ENCODE results near the gene ACSF3.
"Not testable (repeated sequence)": the region's sequence is repeated elsewhere in the genome, so short reads cannot be mapped to it uniquely, and the experiment has no call there.

The ACSF3 gene

GRCh38 chr16:89161763-89162713 lies 68.4 kb downstream of the ACSF3 start:
- DNase-seq (ENCODE audit: low read depth) = no peak

DNA sequence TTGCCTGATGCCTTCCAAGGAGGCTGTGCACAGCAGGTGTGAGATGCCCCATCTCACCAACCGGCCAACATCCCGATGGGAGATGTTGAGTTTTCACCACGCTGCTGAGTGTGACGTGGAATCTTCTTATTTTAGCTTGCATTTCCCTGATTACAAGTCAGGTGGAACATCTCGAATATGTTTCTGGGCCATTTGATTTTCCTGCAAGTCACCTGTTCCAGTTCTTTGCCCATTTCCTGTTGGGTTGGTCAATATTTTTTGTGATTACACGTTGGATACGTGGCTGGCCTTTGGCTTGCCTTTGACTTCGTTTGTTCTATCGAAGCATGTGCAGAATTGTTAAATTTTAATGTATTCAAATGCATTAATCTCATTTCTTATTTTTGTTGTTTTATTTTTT lies 69.6 kb downstream of the ACSF3 start:
- DNase-seq (ENCODE audit: low read depth) = no peak

DNA sequence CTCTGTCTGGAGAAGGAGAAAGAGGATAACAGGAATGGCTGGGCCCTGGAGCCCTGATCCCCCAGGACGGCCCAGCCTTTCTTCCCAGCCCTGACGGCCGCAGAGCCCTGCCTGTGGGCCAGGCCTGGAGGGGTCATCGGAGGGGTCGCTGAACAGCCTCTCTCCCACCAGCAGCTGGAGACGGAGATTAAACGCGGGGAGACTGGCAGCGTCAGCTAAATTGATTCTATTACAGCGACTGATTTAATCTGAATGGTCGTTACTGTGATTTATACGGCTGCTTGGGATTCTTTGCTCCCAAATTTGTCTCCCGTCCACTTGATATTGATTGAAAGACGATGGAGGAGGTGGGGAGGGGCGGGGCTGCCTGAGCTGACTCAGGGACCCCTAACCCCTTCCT lies 70.8 kb downstream of the ACSF3 start:
- DNase-seq (ENCODE audit: low read depth) = no peak

- no peak for DNase-seq (ENCODE audit: low read depth)
Observed at GRCh38 chr16:89164847-89165680, 71.4 kb downstream of the ACSF3 start.

DNA sequence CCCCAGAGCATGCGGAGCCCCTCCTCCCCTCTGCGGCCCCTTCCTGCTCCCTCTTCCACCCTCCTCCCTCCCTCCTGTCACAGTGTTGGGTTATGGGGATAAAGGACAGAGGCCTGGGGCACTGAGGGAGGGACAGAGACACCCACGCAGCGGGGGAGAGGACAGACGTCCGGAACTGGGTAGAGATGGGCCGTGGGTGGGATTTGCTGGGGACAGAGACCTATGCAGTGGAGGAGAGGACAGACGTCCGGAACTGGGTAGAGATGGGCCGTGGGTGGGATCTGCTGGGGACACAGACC lies 72.0 kb downstream of the ACSF3 start:
- DNase-seq (ENCODE audit: low read depth) = not testable (repeated sequence)

- DNase-seq (ENCODE audit: low read depth) = no peak
Observed at GRCh38 chr16:89166696-89167424, 73.2 kb downstream of the ACSF3 start.

GRCh38 chr16:89167425-89167941 lies 73.8 kb downstream of the ACSF3 start:
- peak; percentile 72 for DNase-seq (ENCODE audit: low read depth)

- no peak for DNase-seq (ENCODE audit: low read depth)
Observed at GRCh38 chr16:89168381-89169189, 74.9 kb downstream of the ACSF3 start.

DNA sequence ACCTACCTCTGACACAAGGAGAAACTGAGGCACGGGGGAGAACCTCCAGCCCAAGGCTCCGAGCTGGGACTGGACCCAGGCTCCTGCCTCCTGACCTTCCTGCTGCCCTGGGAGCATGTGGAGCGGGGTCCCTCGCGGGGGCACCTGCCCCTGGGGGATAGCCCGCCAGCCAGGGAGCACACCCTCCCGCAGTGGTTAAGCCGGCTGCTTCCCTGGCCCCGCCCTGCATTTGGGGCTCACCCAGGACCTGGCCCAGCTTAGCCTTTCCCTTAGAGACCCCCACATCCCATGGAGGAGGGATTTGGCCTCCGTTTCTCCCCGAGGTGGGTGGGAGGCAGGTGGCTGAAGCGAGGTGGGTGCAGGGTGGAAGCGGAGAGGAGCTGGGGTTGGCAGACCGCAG lies 76.1 kb downstream of the ACSF3 start:
- DNase-seq (ENCODE audit: low read depth) = no peak

DNA sequence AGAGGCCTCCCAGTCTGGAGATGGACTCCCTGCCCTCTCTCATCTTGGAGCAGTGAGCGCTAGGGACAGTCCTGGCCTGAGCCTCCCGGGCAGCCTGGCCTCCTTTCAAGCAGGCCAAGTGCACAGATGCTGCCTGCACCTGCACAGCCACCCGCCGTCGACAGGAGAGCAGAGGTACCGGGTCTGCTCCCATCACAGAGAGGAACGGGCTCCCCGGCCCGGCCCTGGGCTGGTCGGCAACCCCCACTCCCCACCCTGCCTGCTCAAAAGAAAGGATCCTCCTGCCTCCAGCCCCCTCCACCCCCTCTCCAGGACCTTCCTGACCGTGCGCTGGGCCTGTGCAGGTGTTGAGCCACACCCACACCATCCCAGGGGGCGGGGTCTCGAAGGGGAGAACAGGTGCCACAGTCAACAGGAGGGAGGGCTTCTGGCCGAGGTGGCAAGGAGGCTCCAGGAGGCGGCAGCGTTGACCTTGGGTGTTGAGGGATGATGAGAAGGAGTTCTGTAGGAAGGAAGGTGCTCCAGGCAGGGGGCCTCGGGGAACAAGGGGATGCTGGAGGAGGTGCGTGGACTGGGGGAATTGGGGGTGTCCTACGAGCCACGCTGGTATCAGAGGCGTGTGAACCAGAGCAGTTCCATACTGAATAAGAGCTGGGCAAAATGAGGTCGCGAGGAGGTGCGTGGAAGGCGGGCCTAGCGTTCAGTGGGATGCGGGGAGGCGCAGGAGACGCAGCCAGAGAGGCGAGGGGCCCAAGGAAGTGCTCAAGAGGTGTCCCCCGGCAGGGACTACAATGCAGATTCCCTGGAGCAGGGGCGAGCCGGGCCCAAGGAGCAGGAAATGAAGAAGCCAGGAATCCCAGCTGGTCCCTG lies 76.9 kb downstream of the ACSF3 start:
- no peak for DNase-seq (ENCODE audit: low read depth)

DNA sequence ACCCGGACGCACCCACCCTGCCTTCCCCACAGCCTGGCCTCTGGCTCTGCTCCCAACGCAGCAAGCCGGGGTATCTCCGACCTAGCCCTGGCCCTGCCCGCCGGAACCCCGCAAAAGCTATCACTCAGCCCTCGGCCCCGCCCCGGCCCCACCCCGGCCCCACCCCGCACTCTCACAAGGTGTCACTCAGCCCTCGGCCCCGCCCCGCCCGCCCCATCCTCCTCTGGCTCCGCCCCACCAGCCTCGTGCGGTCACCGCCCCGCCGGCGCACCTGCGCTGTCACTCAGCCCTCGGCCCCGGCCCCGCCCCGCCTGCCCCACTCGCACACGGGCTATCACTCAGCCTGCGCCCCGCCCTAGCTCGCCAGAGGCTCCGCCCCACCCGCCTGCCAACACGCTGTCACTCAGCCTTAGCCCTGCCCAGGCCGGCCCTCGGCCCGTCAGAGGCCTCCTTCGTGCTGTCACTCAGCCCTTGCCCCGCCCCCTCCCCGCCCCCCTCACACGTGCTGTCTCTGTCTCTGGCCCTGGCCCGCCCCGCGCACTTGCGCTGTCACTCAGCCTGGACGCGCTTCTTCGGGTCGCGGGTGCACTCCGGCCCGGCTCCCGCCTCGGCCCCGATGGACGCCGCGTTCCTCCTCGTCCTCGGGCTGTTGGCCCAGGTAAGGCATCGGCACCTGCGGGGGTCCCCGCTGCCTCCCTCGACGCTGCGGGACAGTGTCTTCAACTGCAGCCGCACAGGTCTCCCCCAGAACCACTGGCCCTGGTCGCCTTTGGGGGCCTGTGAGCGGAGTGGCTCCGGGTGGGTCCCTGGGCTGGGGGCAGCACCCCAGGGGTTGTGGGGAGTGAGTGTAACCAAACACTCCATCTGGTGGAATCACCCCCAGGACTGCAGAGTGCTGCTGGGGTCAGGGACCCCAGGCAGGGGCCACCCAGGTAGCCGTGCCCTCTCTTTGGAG lies 77.8 kb downstream of the ACSF3 start, which contains the start of gene CDH15:
CDH15 (plus strand) TSS at position 533 of the 955 bp plus-strand sequence; CDS start at position 617, 84 bp downstream.
- DNase-seq (ENCODE audit: low read depth) = peak; percentile 72

DNA sequence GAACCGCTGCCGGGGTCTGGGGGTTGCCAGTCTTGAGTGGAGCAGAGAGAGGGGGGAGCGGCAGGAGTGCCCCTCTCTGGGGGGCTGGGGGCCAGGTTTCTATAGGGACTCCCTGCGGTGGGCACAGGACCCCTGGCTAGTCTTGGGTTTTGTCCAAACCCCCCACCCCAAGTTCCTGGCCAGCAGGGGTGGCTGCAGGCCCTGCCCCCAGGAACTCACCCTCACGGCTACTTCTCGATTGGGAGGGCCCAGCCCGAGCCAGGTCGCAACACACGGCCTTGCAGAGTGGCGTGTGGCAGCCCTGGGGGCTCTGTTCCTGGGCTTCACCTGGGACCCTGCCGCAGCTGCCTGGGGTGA lies 78.5 kb downstream of the ACSF3 start:
- DNase-seq (ENCODE audit: low read depth) = no peak

DNA sequence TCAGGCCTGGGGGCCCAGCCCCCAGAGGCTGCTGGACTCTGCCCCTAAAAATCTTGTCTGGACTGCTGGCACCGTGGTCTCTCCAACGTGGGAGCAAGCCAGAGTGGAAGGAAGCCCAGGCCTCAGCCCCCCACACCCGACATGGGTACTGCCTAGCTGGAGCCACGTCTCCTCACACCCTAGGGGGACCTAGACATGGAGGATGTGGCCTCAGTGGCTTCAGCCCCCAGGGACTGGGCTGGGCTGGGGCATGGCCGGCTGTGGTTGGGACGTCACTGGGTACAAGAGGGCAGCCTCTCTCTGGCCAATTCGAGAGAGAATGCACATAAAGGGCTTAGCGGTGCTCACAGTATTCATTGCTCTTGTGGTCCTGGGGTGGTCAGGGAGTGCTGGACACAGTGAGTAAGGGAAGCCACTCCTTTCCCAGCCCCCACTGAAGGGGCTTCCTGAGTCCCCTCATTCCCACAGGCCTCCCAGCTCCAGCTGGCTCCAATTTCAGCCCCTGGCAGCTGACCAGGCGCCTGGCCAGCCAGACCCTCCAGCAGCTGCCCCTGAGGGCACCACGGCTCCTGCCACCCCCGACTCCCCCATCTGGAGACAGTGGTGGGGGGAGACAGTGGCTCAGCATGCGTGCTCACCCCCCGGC lies 79.0 kb downstream of the ACSF3 start:
- DNase-seq (ENCODE audit: low read depth) = no peak

DNA sequence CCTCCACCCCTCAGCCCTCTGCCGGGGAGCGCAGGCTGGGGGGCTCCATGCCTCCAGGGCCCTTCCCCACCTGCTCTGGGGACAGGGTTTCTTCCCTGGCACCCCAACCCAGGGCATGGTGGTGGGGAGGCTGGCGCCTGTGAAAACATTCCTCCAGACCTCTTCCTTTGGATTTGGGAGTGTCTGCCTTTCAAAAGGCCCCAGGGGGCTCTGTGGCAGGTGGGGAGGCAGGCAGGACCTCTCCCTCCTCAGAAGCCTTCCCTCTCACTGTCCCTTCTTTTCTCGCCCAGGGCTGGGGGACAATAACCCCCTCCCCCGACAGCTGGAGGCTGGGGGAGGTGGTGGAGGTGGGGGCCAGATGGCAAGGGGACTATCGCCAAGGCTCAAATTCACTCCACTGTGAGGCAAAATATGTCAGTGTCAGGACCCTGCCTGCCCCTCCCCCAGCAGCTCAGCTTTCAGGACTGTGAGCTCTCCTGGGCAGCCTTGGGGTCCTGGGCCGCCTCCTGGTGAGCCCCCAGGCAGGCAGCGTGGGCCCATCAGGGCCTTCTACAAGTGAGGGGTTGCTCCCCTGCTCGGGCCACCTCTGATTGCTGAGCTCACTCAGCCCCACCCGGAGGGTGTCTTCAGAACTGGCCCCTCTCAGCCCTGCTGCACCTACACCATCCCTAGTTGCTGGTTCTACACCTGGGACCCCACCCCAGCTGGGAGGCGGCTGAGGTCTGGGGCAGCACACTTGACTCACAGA lies 79.7 kb downstream of the ACSF3 start:
- DNase-seq (ENCODE audit: low read depth) = no peak

GRCh38 chr16:89174055-89174827 lies 80.6 kb downstream of the ACSF3 start:
- DNase-seq (ENCODE audit: low read depth) = no peak

GRCh38 chr16:89174877-89175276 lies 81.2 kb downstream of the ACSF3 start:
- DNase-seq (ENCODE audit: low read depth) = no peak
